KMS-11 (cell line): ENCODE measurements around the gene LMNTD1.

Experiments used
- H2AFZ ChIP-seq: fragments of 200-600 bp; sonication (generic); 2 replicates; pipeline ENCODE4 v1.6.1; 2016; ENCODE audit warnings: antibody characterized with exemption, mixed run types, low read depth
- H3K27ac ChIP-seq: fragments of 200-600 bp; sonication (generic); 2 replicates; pipeline ENCODE4 v1.6.1; 2016; ENCODE audit warnings: mild to moderate bottlenecking, mixed run types
- H3K27me3 ChIP-seq: fragments of 200-600 bp; sonication (generic); 2 replicates; pipeline ENCODE4 v1.6.1; 2017; ENCODE audit warnings: mild to moderate bottlenecking, low read depth, mixed run types, moderate library complexity; ENCODE audit not compliant: insufficient read depth
- H3K36me3 ChIP-seq: fragments of 200-600 bp; sonication (generic); 2 replicates; pipeline ENCODE4 v1.6.1; 2017; ENCODE audit warnings: mild to moderate bottlenecking, mixed run types; ENCODE audit not compliant: insufficient read depth
- H3K4me1 ChIP-seq: fragments of 200-600 bp; sonication (generic); 2 replicates; pipeline ENCODE4 v1.6.1; 2016; ENCODE audit warnings: mild to moderate bottlenecking, low read depth, mixed run types; ENCODE audit not compliant: poor library complexity, severe bottlenecking
- H3K4me2 ChIP-seq: fragments of 200-600 bp; sonication (generic); 2 replicates; pipeline ENCODE4 v1.7.0; 2016; ENCODE audit warnings: mild to moderate bottlenecking, mixed run types
- H3K4me3 ChIP-seq: fragments of 200-600 bp; sonication (generic); IDR thresholded peaks from 2 replicates; pipeline ENCODE4 v1.6.1; 2017; ENCODE audit warnings: low read depth, low read length, mixed read lengths; ENCODE audit not compliant: insufficient read depth
- H3K79me2 ChIP-seq: fragments of 200-600 bp; sonication (generic); 2 replicates; pipeline ENCODE4 v1.6.1; 2016; ENCODE audit warnings: low read depth, mixed run types; ENCODE audit not compliant: insufficient read depth
- H3K9ac ChIP-seq: fragments of 200-600 bp; sonication (generic); 2 replicates; pipeline ENCODE4 v1.6.1; 2016; ENCODE audit warnings: mild to moderate bottlenecking, mixed run types
- H4K20me1 ChIP-seq: fragments of 200-600 bp; sonication (generic); 2 replicates; pipeline ENCODE4 v1.6.1; 2016; ENCODE audit warnings: mild to moderate bottlenecking, mixed run types; ENCODE audit not compliant: insufficient read depth
- TF ChIP-seq, protein P1 (sequence below): fragments of 200-600 bp; sonication (generic); conservative IDR thresholded peaks from 2 replicates; pipeline ENCODE4 v1.6.1; 2017; ENCODE audit warnings: low read depth, mild to moderate bottlenecking, antibody characterized with exemption, low read length, moderate library complexity, mixed read lengths

LMNTD1 gene

DNA sequence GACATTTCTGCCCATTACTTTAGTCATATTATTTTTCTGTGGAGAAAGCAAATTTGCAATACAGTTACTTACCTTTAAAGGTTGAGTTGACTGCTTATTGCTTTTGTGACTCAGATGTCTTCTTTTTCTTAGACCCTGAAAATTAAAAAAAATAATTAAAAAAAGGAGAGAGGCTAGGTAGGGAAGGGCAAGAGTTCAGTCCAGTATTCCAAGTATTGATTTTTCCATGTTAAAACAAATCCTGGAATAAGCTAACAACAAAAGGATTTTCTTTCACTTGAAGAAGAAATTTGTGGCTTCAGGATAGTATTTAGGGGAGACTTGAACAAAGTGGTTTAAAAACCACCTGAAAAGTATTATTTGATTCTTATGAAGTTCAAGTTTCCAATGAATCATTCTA lies 49.4 kb downstream of the LMNTD1 start:
- Histone ChIP-seq H3K27me3 (no peaks in the 10 kb centered on the region), H3K4me1 (no peaks in the 10 kb centered on the region), H3K4me2 (no peak overlapping the region), H3K9ac (no peak overlapping the region), H3K79me2 (no peaks in the 10 kb centered on the region), H2AFZ (no peak overlapping the region), H3K27ac (no peak overlapping the region), H3K36me3 (no peaks in the 10 kb centered on the region), H4K20me1 (no peaks in the 10 kb centered on the region), H3K4me3 (no peak overlapping the region)
- TF ChIP-seq, protein P1, sequence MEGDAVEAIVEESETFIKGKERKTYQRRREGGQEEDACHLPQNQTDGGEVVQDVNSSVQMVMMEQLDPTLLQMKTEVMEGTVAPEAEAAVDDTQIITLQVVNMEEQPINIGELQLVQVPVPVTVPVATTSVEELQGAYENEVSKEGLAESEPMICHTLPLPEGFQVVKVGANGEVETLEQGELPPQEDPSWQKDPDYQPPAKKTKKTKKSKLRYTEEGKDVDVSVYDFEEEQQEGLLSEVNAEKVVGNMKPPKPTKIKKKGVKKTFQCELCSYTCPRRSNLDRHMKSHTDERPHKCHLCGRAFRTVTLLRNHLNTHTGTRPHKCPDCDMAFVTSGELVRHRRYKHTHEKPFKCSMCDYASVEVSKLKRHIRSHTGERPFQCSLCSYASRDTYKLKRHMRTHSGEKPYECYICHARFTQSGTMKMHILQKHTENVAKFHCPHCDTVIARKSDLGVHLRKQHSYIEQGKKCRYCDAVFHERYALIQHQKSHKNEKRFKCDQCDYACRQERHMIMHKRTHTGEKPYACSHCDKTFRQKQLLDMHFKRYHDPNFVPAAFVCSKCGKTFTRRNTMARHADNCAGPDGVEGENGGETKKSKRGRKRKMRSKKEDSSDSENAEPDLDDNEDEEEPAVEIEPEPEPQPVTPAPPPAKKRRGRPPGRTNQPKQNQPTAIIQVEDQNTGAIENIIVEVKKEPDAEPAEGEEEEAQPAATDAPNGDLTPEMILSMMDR = no peak

DNA sequence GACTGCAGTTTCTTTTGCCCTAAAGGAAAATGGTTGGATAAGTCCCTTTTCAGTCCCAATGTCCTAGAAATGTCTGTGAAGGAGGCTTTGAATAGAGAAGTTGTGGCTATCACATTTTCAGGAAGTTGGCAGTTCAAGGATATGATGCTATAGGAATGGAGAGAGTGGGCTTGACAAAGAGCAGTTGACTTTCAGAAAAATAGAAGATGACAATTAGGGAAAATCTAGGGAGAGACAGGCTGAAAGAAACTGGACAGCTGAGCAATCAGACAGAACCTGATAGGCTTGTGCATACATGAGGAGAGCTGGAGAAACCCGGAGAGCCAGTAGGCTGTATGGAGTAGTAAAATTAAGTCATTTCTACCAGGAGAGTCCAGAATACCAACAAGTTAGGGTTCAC lies 50.5 kb downstream of the LMNTD1 start:
- TF ChIP-seq, protein P1 = no peak

DNA sequence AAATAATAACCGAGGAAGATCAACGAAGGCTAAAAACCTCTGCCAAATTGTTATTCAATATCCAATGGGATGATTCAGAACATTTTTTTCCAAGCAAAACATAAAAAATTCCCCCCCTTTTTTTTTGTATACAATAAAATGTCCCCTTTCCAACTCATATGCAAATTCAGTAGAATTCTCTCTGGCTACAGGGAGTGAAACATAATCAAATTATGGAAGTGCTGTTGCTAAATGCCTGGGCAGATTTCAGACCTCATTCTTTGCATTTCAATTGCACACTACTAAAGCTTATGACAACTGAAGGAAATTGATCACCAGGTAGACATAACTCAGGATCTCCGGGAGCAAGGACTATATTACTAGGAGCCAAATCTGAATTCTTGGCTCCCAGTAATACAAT lies 51.0 kb downstream of the LMNTD1 start:
- H3K27ac ChIP-seq = no peak overlapping the region
- no peaks in the 10 kb centered on the region for H3K4me1 ChIP-seq
- H3K4me3 ChIP-seq = no peak overlapping the region
- no peak overlapping the region for H3K9ac ChIP-seq
- TF ChIP-seq, protein P1 = no peak
- no peak overlapping the region for H3K4me2 ChIP-seq
- no peaks in the 10 kb centered on the region for H3K36me3 ChIP-seq
- H4K20me1 ChIP-seq = no peaks in the 10 kb centered on the region
- H3K27me3 ChIP-seq = no peaks in the 10 kb centered on the region
- no peak overlapping the region for H2AFZ ChIP-seq
- no peaks in the 10 kb centered on the region for H3K79me2 ChIP-seq

More for the DNA sequence above, 50.5 kb downstream of the LMNTD1 start:
- Histone ChIP-seq H3K4me2 (no peak overlapping the region), H3K79me2 (no peaks in the 10 kb centered on the region), H3K4me3 (no peak overlapping the region), H3K4me1 (no peaks in the 10 kb centered on the region), H2AFZ (no peak overlapping the region), H3K36me3 (no peaks in the 10 kb centered on the region), H3K9ac (no peak overlapping the region), H3K27ac (no peak overlapping the region), H3K27me3 (no peaks in the 10 kb centered on the region), H4K20me1 (no peaks in the 10 kb centered on the region)

DNA sequence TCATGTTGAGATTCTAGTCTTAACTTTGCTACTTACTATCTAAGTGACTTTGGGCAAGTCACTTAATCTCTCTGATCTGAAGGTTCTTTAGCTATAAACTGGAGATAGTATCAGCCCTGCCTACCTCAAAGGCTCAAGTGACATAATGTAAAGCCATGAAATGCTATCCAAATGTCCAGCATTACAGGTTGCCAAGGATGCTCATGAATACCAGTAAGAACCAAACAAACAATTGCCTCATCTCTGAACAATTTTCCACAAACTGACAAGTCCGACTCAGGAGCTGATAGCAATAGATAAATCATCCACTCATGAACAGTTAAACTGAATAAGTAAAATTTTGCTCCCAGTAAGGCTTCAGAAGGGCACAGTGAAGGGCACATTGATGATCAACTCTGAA lies 51.5 kb downstream of the LMNTD1 start:
- Histone ChIP-seq H3K79me2 (no peaks in the 10 kb centered on the region), H3K27ac (no peak overlapping the region), H4K20me1 (no peaks in the 10 kb centered on the region), H3K36me3 (no peaks in the 10 kb centered on the region), H3K9ac (no peak overlapping the region), H3K4me2 (no peak overlapping the region), H3K4me3 (no peak overlapping the region), H3K4me1 (no peaks in the 10 kb centered on the region), H3K27me3 (no peaks in the 10 kb centered on the region), H2AFZ (no peak overlapping the region)
- TF ChIP-seq, protein P1 = no peak
